CD4-positive, alpha-beta T cell (primary cell): Measurements from ENCODE around the gene MYOT. TPM values are rescaled to one million over a fixed set of nuclear protein-coding genes. Genes with fewer than 3 reads are reported as not detected.

ENCODE experiments used
- ATAC-seq: fragments of 200-7000 bp; cut with Tn5 transposase; one replicate; pipeline ENCODE4 v1.10.0; 2022; ENCODE audit warnings: mild to moderate bottlenecking; ENCODE audit not compliant: poor library complexity
- CTCF ChIA-PET: fragments of 350-600 bp; sonication (Branson Sonifier 250); formaldehyde crosslinking; loops from one replicate; lab custom pipeline; 2021; ENCODE audit warnings: antibody characterized with exemption, inconsistent platforms; lab: Charles Lee
- POLR2A ChIA-PET: fragments of 350-600 bp; sonication (Branson Sonifier 250); formaldehyde crosslinking; loops from one replicate; lab custom pipeline; 2021; ENCODE audit warnings: antibody characterized with exemption, inconsistent platforms; lab: Charles Lee
- DNase-seq, 14 experiments: peaks; one replicate each; pipeline ENCODE4 v3.0.0-alpha.2; 2013 to 2020; ENCODE audit warnings: mixed read lengths in 2 of 14
- H3K27ac ChIP-seq, 2 donors: one replicate each; pipeline versions ENCODE4 v1.5.1 to v1.7.0; 2013; ENCODE audit warnings: low read length in 2 of 2, low read depth in 1 of 2, mild to moderate bottlenecking in 1 of 2
- H3K27me3 ChIP-seq, 2 experiments: 1 replicate in 1 of 2; 2 replicates in 1 of 2; pipeline versions ENCODE4 v1.6.1 to v1.7.0; 2013; ENCODE audit warnings: low read length in 2 of 2, control low read depth in 1 of 2, mild to moderate bottlenecking in 1 of 2, moderate library complexity in 1 of 2; ENCODE audit not compliant: insufficient read depth in 2 of 2, control insufficient read depth in 1 of 2
- H3K36me3 ChIP-seq: one replicate; pipeline ENCODE4 v1.6.1; 2013; ENCODE audit warnings: low read length, control low read depth; ENCODE audit not compliant: insufficient read depth
- H3K4me1 ChIP-seq: one replicate; pipeline ENCODE4 v1.6.1; 2013; ENCODE audit warnings: low read length, control low read depth; ENCODE audit not compliant: insufficient read depth
- H3K4me3 ChIP-seq: one replicate; pipeline ENCODE4 v1.5.1; 2013; ENCODE audit warnings: mild to moderate bottlenecking, low read length, moderate library complexity
- H3K9me3 ChIP-seq, 2 experiments: 1 replicate in 1 of 2; 2 replicates in 1 of 2; pipeline versions ENCODE4 v1.6.1 to v1.7.0; 2013; ENCODE audit warnings: low read length in 2 of 2, mild to moderate bottlenecking in 2 of 2, control low read depth in 1 of 2, moderate library complexity in 1 of 2; ENCODE audit not compliant: control insufficient read depth in 1 of 2, insufficient read depth in 1 of 2
- H3K27ac Mint-ChIP-seq: one replicate; pipeline ENCODE4 v1.8.0; 2020; ENCODE audit warnings: mixed read lengths
- H3K27me3 Mint-ChIP-seq: one replicate; pipeline ENCODE4 v1.8.0; 2021; ENCODE audit warnings: mixed read lengths
- H3K36me3 Mint-ChIP-seq: one replicate; pipeline ENCODE4 v1.8.0; 2021; ENCODE audit warnings: low read depth, mixed read lengths
- H3K4me1 Mint-ChIP-seq: one replicate; pipeline ENCODE4 v1.8.0; 2021; ENCODE audit warnings: low read depth, mixed read lengths
- H3K4me3 Mint-ChIP-seq: one replicate; pipeline ENCODE4 v1.8.0; 2020; ENCODE audit warnings: mild to moderate bottlenecking, mixed read lengths
- H3K9me3 Mint-ChIP-seq: one replicate; pipeline ENCODE4 v1.8.0; 2020; ENCODE audit warnings: mixed read lengths
- CTCF ChIP-seq: fragments of 200-600 bp; IDR thresholded peaks from one replicate; pipeline ENCODE4 v1.8.0; 2022; ENCODE audit warnings: antibody characterized with exemption, mild to moderate bottlenecking
- intact Hi-C, 2 experiments: fragments of 100-400 bp; cut with DNase I in 1 of 2; cut with micrococcal nuclease in 1 of 2; formaldehyde crosslinking; loops; one replicate each; pipeline versions ENCODE4 v1.15.1 to v1.9.0; 2023 to 2025; cut with DNase I, micrococcal nuclease
- total RNA-seq, 174 experiments: library from RNA in 2 of 174; stranded (reverse) in 2 of 174; gene quantifications; one replicate each; pipeline ENCODE4 v1.2.3 and lab custom pipeline; 2021 to 2026

Gene MYOT
- total RNA-seq, 2 experiments from 2014 or later: not detected

GRCh38 chr5:137837491-137838394 is 29.9 kb upstream of the MYOT start:
- intact Hi-C loops: no loop called here
- no peak overlapping the region for H3K27ac Mint-ChIP-seq

GRCh38 chr5:137838976-137839375 is 28.7 kb upstream of the MYOT start:
- Mint-ChIP-seq H3K27me3 (no peaks in the 10 kb centered on the region), H3K36me3 (peaks cover 4% of the 10 kb centered on the region), H3K4me1 (no peaks in the 10 kb centered on the region), H3K4me3 (no peak overlapping the region), H3K27ac (no peak overlapping the region), H3K9me3 (no peaks in the 10 kb centered on the region)
- no peak overlapping the region for H3K27ac ChIP-seq
- TF ChIP-seq CTCF: no peak
- H3K9me3 ChIP-seq: no peaks in the 10 kb centered on the region
- H3K27me3 ChIP-seq: no peaks in the 10 kb centered on the region
- ATAC-seq (no peak), DNase-seq (no peak)
- no peak overlapping the region for H3K4me3 ChIP-seq
- ChIA-PET CTCF (no interaction called here), POLR2A (no interaction called here)
- intact Hi-C loops: no loop called here
- no peaks in the 10 kb centered on the region for H3K36me3 ChIP-seq
- H3K4me1 ChIP-seq: no peaks in the 10 kb centered on the region

More at GRCh38 chr5:137837491-137838394, 29.9 kb upstream of the MYOT start:
- H3K9me3 Mint-ChIP-seq: no peaks in the 10 kb centered on the region
- ChIA-PET CTCF (no interaction called here), POLR2A (no interaction called here)
- Histone ChIP-seq H3K36me3 (no peaks in the 10 kb centered on the region), H3K9me3 (no peaks in the 10 kb centered on the region), H3K4me1 (no peaks in the 10 kb centered on the region), H3K27me3 (no peaks in the 10 kb centered on the region), H3K4me3 (no peak overlapping the region), H3K27ac (no peak overlapping the region)
- TF ChIP-seq CTCF: no peak
- H3K27me3 Mint-ChIP-seq: no peaks in the 10 kb centered on the region
- H3K36me3 Mint-ChIP-seq: peaks cover 4% of the 10 kb centered on the region
- DNase-seq: no peak
- no peak overlapping the region for H3K4me3 Mint-ChIP-seq
- no peak for ATAC-seq
- no peaks in the 10 kb centered on the region for H3K4me1 Mint-ChIP-seq

GRCh38 chr5:137842296-137842695 is 25.4 kb upstream of the MYOT start:
- no peak for TF ChIP-seq CTCF
- H3K9me3 Mint-ChIP-seq: no peaks in the 10 kb centered on the region
- H3K27me3 Mint-ChIP-seq: no peaks in the 10 kb centered on the region
- H3K27ac Mint-ChIP-seq: no peak overlapping the region
- no peaks in the 10 kb centered on the region for H3K36me3 ChIP-seq
- POLR2A ChIA-PET: no interaction called here
- no peak overlapping the region for H3K4me3 Mint-ChIP-seq
- CTCF ChIA-PET: interaction anchor here (0.6 kb wide), 1 partner anchor 9 kb away, joined by 3 read pairs; no protein-coding TSS in a partner anchor
- H3K4me1 ChIP-seq: no peaks in the 10 kb centered on the region
- no peaks in the 10 kb centered on the region for H3K27me3 ChIP-seq
- H3K9me3 ChIP-seq: no peaks in the 10 kb centered on the region
- no peak overlapping the region for H3K27ac ChIP-seq
- H3K4me3 ChIP-seq: no peak overlapping the region
- ATAC-seq (no peak), DNase-seq (no peak)
- intact Hi-C loops: no loop called here
- peaks cover 14% of the 10 kb centered on the region for H3K36me3 Mint-ChIP-seq
- no peaks in the 10 kb centered on the region for H3K4me1 Mint-ChIP-seq
